Mesenchymal stem cell (in vitro differentiated cells and primary cell): ENCODE data around the gene ZSWIM5.
"Not testable (repeated sequence)": the region's sequence is repeated elsewhere in the genome, so short reads cannot be mapped to it uniquely, and the experiment has no call there.

Experiments used
- DNase-seq: peaks from one replicate; pipeline ENCODE4 v3.0.0-alpha.2; 2013
- H2AFZ ChIP-seq: one replicate; pipeline ENCODE4 v1.6.1; 2013; ENCODE audit warnings: low read depth, mild to moderate bottlenecking, control low read depth, inconsistent platforms, low read length, moderate library complexity
- H2AK5ac ChIP-seq: 2 replicates; pipeline ENCODE4 v1.6.1; 2013; ENCODE audit warnings: low read length, moderate library complexity, mild to moderate bottlenecking, inconsistent platforms; ENCODE audit not compliant: severe bottlenecking
- H2BK120ac ChIP-seq: one replicate; pipeline ENCODE4 v1.6.1; 2013; ENCODE audit warnings: low read depth, mild to moderate bottlenecking, inconsistent platforms, low read length, moderate library complexity
- H2BK12ac ChIP-seq, 2 experiments: one replicate each; pipeline ENCODE4 v1.6.1; 2013; ENCODE audit warnings: inconsistent platforms in 2 of 2, low read length in 2 of 2, mild to moderate bottlenecking in 2 of 2, moderate library complexity in 2 of 2, control low read depth in 1 of 2
- H2BK15ac ChIP-seq: one replicate; pipeline ENCODE4 v1.6.1; 2013; ENCODE audit warnings: mild to moderate bottlenecking, low read depth, inconsistent platforms; ENCODE audit not compliant: poor library complexity, severe bottlenecking
- H2BK5ac ChIP-seq: 2 replicates; pipeline ENCODE4 v1.6.1; 2013; ENCODE audit warnings: low read depth, mild to moderate bottlenecking, low read length, control low read depth, inconsistent platforms; ENCODE audit not compliant: poor library complexity, severe bottlenecking
- H3K14ac ChIP-seq, 2 experiments: one replicate each; pipeline ENCODE4 v1.6.1; 2013; ENCODE audit warnings: inconsistent platforms in 2 of 2, low read length in 2 of 2, control low read depth in 1 of 2, mild to moderate bottlenecking in 1 of 2, moderate library complexity in 1 of 2
- H3K18ac ChIP-seq, 2 experiments: one replicate each; pipeline ENCODE4 v1.6.1; 2013; ENCODE audit warnings: inconsistent platforms in 2 of 2, low read length in 2 of 2, control low read depth in 1 of 2, low read depth in 1 of 2, mild to moderate bottlenecking in 1 of 2
- H3K23ac ChIP-seq, 2 experiments: one replicate each; pipeline ENCODE4 v1.6.1; 2013; ENCODE audit warnings: inconsistent platforms in 2 of 2, low read length in 2 of 2, mild to moderate bottlenecking in 2 of 2, moderate library complexity in 2 of 2, control low read depth in 1 of 2
- H3K27ac ChIP-seq: 2 replicates; pipeline ENCODE4 v1.5.1; 2013; ENCODE audit warnings: mild to moderate bottlenecking, moderate library complexity, low read length, control low read depth, inconsistent platforms; ENCODE audit not compliant: poor library complexity, severe bottlenecking
- H3K27me3 ChIP-seq, 2 experiments: 2 replicates each; pipeline versions ENCODE4 v1.6.1 to v1.7.0; 2013; ENCODE audit warnings: low read length in 2 of 2, mild to moderate bottlenecking in 2 of 2, moderate library complexity in 2 of 2, control low read depth in 1 of 2, inconsistent platforms in 1 of 2; ENCODE audit not compliant: control insufficient read depth in 1 of 2, insufficient read depth in 1 of 2
- H3K36me3 ChIP-seq, 2 experiments: 2 replicates each; pipeline versions ENCODE4 v1.6.1 to v1.7.0; 2013; ENCODE audit warnings: low read length in 2 of 2, control low read depth in 1 of 2, inconsistent platforms in 1 of 2, low read depth in 1 of 2, mild to moderate bottlenecking in 1 of 2; ENCODE audit not compliant: insufficient read depth in 2 of 2, control insufficient read depth in 1 of 2
- H3K4ac ChIP-seq, 2 experiments: one replicate each; pipeline ENCODE4 v1.6.1; 2013; ENCODE audit warnings: inconsistent platforms in 2 of 2, low read length in 2 of 2, mild to moderate bottlenecking in 2 of 2, moderate library complexity in 2 of 2, control low read depth in 1 of 2, low read depth in 1 of 2
- H3K4me1 ChIP-seq: 2 replicates; pipeline ENCODE4 v1.6.1; 2013; ENCODE audit warnings: low read depth, low read length, control low read depth; ENCODE audit not compliant: control insufficient read depth, insufficient read depth
- H3K4me2 ChIP-seq: 2 replicates; pipeline ENCODE4 v1.6.1; 2013; ENCODE audit warnings: low read length, mild to moderate bottlenecking, inconsistent platforms; ENCODE audit not compliant: poor library complexity, severe bottlenecking
- H3K4me3 ChIP-seq, 2 experiments: 2 replicates each; pipeline versions ENCODE4 v1.5.1 to v1.7.0; 2013; ENCODE audit warnings: low read length in 2 of 2, mild to moderate bottlenecking in 2 of 2, control low read depth in 1 of 2, low read depth in 1 of 2; ENCODE audit not compliant: insufficient read depth in 1 of 2
- H3K79me1 ChIP-seq: replicated peaks from 2 replicates; pipeline ENCODE4 v1.6.1; 2013; ENCODE audit warnings: mild to moderate bottlenecking, control low read depth, low read length, inconsistent platforms; ENCODE audit not compliant: poor library complexity, severe bottlenecking
- H3K9ac ChIP-seq: 2 replicates; pipeline ENCODE4 v1.7.0; 2013; ENCODE audit warnings: mild to moderate bottlenecking, low read length, moderate library complexity
- H3K9me3 ChIP-seq: 2 replicates; pipeline ENCODE4 v1.7.0; 2013; ENCODE audit warnings: mild to moderate bottlenecking, low read length; ENCODE audit not compliant: control insufficient read depth
- H4K8ac ChIP-seq: one replicate; pipeline ENCODE4 v1.6.1; 2013; ENCODE audit warnings: inconsistent platforms, mild to moderate bottlenecking, low read length, moderate library complexity
- H4K91ac ChIP-seq: one replicate; pipeline ENCODE4 v1.6.1; 2013; ENCODE audit warnings: mild to moderate bottlenecking, low read length, inconsistent platforms
- WGBS: methylation state at CpG from one replicate; pipeline ENCODE4 v1.1.7; 2013; ENCODE audit warnings: mixed read lengths; 5-methylcytosine and 5-hydroxymethylcytosine counted together

Gene ZSWIM5

DNA sequence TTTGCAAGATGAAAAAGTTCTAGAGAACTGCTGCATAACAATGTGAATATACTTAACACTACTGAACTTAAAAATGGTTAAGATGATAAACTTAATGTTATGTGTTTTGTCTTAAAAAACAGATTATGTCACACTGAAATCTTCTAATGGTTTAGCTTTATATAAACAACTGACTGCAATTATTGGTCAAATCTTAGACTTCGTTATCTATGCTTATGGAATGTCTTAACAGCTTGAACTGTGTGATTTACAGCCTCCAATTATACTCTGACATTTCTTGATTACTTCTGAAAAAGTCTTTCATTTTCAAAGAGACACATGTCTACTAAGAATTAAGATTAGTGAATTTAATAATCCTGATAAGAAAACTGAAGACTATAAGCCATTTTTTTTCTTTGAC is 71.1 kb downstream of the ZSWIM5 start:
- no peak overlapping the region for H3K4me2 ChIP-seq
- no peaks in the 10 kb centered on the region for H3K36me3 ChIP-seq
- H2BK120ac ChIP-seq = no peak overlapping the region
- no peak overlapping the region for H3K4me3 ChIP-seq
- H4K8ac ChIP-seq = no peak overlapping the region
- H3K23ac ChIP-seq = no peak overlapping the region
- H3K9ac ChIP-seq = no peak overlapping the region
- no peak overlapping the region for H3K18ac ChIP-seq
- no peak overlapping the region for H2BK12ac ChIP-seq
- H3K9me3 ChIP-seq = no peaks in the 10 kb centered on the region
- 67% methylated on average over 1 of the region's 1 CpG for WGBS
- no peak overlapping the region for H4K91ac ChIP-seq
- H2AK5ac ChIP-seq = no peak overlapping the region
- no peaks in the 10 kb centered on the region for H3K79me1 ChIP-seq
- no peaks in the 10 kb centered on the region for H3K27me3 ChIP-seq
- H3K14ac ChIP-seq = no peak overlapping the region
- H2BK5ac ChIP-seq = no peak overlapping the region
- H3K27ac ChIP-seq = no peak overlapping the region
- no peaks in the 10 kb centered on the region for H3K4me1 ChIP-seq
- no peak for DNase-seq
- H2AFZ ChIP-seq = no peak overlapping the region
- no peak overlapping the region for H2BK15ac ChIP-seq
- no peak overlapping the region for H3K4ac ChIP-seq

DNA sequence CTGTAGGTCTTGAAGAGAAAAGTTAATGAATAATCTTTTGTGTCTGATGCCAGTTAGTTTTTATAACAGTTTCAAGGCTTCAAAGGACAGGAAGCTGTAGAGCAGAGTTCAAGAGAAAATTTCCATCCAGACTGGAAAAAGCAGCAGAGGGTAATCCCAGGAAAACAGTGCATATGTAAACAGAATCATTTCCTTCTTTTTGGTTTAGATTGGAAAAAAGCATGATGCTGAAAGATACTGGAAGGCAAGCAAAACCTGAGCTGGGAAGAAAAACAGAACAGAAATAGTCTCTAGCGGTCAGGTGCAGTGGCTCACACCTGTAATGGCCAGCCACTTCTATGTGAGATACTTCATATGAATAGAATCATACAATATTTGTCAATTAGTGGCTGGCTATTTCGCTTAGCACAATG is 71.9 kb downstream of the ZSWIM5 start:
- no peak overlapping the region for H4K91ac ChIP-seq
- H2AK5ac ChIP-seq = no peak overlapping the region
- no peaks in the 10 kb centered on the region for H3K79me1 ChIP-seq
- DNase-seq = no peak
- no peak overlapping the region for H3K4me3 ChIP-seq
- no peak overlapping the region for H3K18ac ChIP-seq
- no peak overlapping the region for H3K9ac ChIP-seq
- H3K9me3 ChIP-seq = no peaks in the 10 kb centered on the region
- H3K23ac ChIP-seq = no peak overlapping the region
- no peak overlapping the region for H3K14ac ChIP-seq
- no peak overlapping the region for H2BK5ac ChIP-seq
- WGBS = no CpG with 5 or more reads among the region's 2 CpGs
- peak overlapping the region; percentile 13 for H3K27ac ChIP-seq
- no peak overlapping the region for H2BK120ac ChIP-seq
- H2BK15ac ChIP-seq = no peak overlapping the region
- H3K4me1 ChIP-seq = no peaks in the 10 kb centered on the region
- no peaks in the 10 kb centered on the region for H3K27me3 ChIP-seq
- H2AFZ ChIP-seq = no peak overlapping the region
- no peak overlapping the region for H2BK12ac ChIP-seq
- H4K8ac ChIP-seq = no peak overlapping the region
- H3K4ac ChIP-seq = no peak overlapping the region
- H3K36me3 ChIP-seq = no peaks in the 10 kb centered on the region
- H3K4me2 ChIP-seq = no peak overlapping the region

DNA sequence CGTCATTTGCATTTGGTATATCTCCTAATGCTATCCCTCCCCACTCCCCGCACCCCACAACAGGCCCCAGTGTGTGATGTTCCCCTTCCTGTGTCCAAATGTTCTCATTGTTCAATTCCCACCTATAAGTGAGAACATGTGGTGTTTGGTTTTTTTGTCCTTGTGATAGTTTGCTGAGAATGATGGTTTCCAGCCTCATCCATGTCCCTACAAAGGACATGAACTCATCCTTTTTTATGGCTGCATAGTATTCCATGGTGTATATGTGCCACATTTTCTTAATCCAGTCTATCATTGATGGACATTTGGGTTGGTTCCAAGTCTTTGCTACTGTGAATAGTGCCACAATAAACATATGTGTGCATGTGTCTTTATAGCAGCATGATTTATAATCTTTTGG is 73.7 kb downstream of the ZSWIM5 start:
- H3K27me3 ChIP-seq, H3K23ac ChIP-seq, H3K36me3 ChIP-seq, DNase-seq, H3K79me1 ChIP-seq, H2BK15ac ChIP-seq, H3K4me3 ChIP-seq, H3K4me2 ChIP-seq, H2AFZ ChIP-seq, H2BK120ac ChIP-seq, H2BK5ac ChIP-seq, H3K4me1 ChIP-seq, H2BK12ac ChIP-seq, H3K9ac ChIP-seq, H3K18ac ChIP-seq, H3K14ac ChIP-seq, H4K91ac ChIP-seq, H3K27ac ChIP-seq, H4K8ac ChIP-seq, H2AK5ac ChIP-seq, H3K9me3 ChIP-seq, H3K4ac ChIP-seq: not testable (repeated sequence)
- WGBS = no CpG with 5 or more reads among the region's 2 CpGs

DNA sequence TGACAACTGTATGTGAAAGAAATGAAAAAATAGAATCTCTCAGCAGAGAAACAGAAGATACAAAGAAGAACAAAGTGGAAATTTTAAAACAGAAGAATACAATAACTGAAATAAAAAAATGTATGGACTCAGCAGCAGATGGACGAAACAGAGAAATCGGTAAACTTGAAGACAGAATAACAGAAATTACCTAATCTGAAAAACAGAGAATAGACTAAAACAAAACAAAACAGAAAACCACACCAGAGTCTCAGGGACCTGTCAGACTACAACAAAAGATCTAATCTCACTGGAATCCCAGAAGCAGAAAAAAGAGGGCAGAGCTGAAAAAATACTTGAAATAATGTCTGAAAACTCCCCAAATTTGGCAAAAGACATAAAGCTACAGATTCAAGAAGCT is 83.0 kb downstream of the ZSWIM5 start:
- Histone ChIP-seq H2AK5ac (no peak overlapping the region), H3K4ac (no peak overlapping the region), H3K4me2 (no peak overlapping the region), H2AFZ (no peak overlapping the region), H3K9me3 (no peaks in the 10 kb centered on the region), H3K9ac (no peak overlapping the region), H3K4me1 (no peaks in the 10 kb centered on the region), H2BK120ac (no peak overlapping the region), H3K14ac (no peak overlapping the region), H3K4me3 (no peak overlapping the region), H2BK15ac (no peak overlapping the region), H3K27ac (no peak overlapping the region), H4K8ac (no peak overlapping the region), H3K27me3 (peaks cover 0 to 7% of the 10 kb centered on the region in 2 experiments), H3K18ac (no peak overlapping the region), H4K91ac (no peak overlapping the region), H3K79me1 (no peaks in the 10 kb centered on the region), H2BK5ac (no peak overlapping the region), H2BK12ac (no peak overlapping the region), H3K23ac (no peak overlapping the region), H3K36me3 (no peaks in the 10 kb centered on the region)
- no peak for DNase-seq
- 100% methylated on average over 2 of the region's 2 CpGs for WGBS
